ENCODE measurements around the gene ZNF200. TPM values are rescaled to one million over a fixed set of nuclear protein-coding genes. Genes with fewer than 3 reads are reported as not detected.

Gene ZNF200
- total and polyA plus RNA-seq, 2 of the 13 experiments (the other 11 are each of a cell fraction or from before 2014, with no cell fraction given) = 3.5 to 16.5 TPM

GRCh38 chr16:3264137-3265036, 29.4 kb upstream of the ZNF200 start (continued):
- TF ChIP-seq ZKSCAN8 (CRISPR knock-in tag; IDR thresholded peaks at IDR 0.05; ENCODE audit: borderline replicate concordance) (peak; percentile 24; the same call in 1 of the 2 replicates), ZBTB39 (CRISPR knock-in tag; IDR thresholded peaks at IDR 0.05) (no peak), MEF2D (CRISPR knock-in tag; IDR thresholded peaks at IDR 0.05) (peak; percentile 67; the same call in 1 of the 2 replicates), ZNF496 (CRISPR knock-in tag; IDR thresholded peaks at IDR 0.05; ENCODE audit: insufficient replicate concordance) (no peak), ZSCAN12 (CRISPR knock-in tag; IDR thresholded peaks at IDR 0.05) (no peak), RELA (CRISPR knock-in tag; IDR thresholded peaks at IDR 0.05) (no peak), ESRRA (CRISPR knock-in tag; IDR thresholded peaks at IDR 0.05; ENCODE audit: low read depth) (0 out of 2 replicates have a peak, but pooled peaks have one; percentile 10), CBFB (CRISPR knock-in tag; IDR thresholded peaks at IDR 0.05) (0 out of 2 replicates have a peak, but pooled peaks have one; percentile 38), ZNF510 (CRISPR knock-in tag; IDR thresholded peaks at IDR 0.05; ENCODE audit: low read depth) (no peak), ZNF24 (IDR thresholded peaks at IDR 0.05) (no peak), RFXANK (CRISPR knock-in tag; IDR thresholded peaks at IDR 0.05) (peak; percentile 43; the same call in 1 of the 2 replicates), XRCC5 (optimal IDR thresholded peaks at IDR 0.05; ENCODE audit: low read length) (no peak), ZXDC (CRISPR knock-in tag; IDR thresholded peaks at IDR 0.05) (0 out of 2 replicates have a peak, but pooled peaks have one; percentile 10), ZUFSP (CRISPR knock-in tag; IDR thresholded peaks at IDR 0.05; ENCODE audit: borderline replicate concordance) (no peak), NFIB (CRISPR knock-in tag; IDR thresholded peaks at IDR 0.05; ENCODE audit: borderline replicate concordance) (no peak), AGO1 (IDR thresholded peaks at IDR 0.05; ENCODE audit: low read depth, low read length, poor library complexity, severe bottlenecking) (no peak), DPF2 (CRISPR knock-in tag; IDR thresholded peaks at IDR 0.05; ENCODE audit: borderline replicate concordance, low read depth) (no peak), ZBED4 (CRISPR knock-in tag; IDR thresholded peaks at IDR 0.05; ENCODE audit: borderline replicate concordance) (no peak)

Data from HepG2 (cell line).